MM.1S (cell line): Measurements from ENCODE around the gene PGS1.

ENCODE experiments used
- DNase-seq: peaks from one replicate; pipeline ENCODE4 v3.0.0-alpha.2; 2015
- H2AFZ ChIP-seq: fragments of 300-600 bp; sonication (generic); 2 replicates; pipeline ENCODE4 v1.6.0; 2016; ENCODE audit warnings: antibody characterized with exemption, low read length
- H3F3A ChIP-seq: fragments of 300-600 bp; sonication (generic); 2 replicates; pipeline ENCODE4 v1.6.1; 2016; ENCODE audit warnings: mild to moderate bottlenecking, antibody characterized with exemption, low read length, moderate library complexity, mixed read lengths; ENCODE audit not compliant: insufficient read depth
- H3K27ac ChIP-seq: fragments of 300-600 bp; sonication (generic); 2 replicates; pipeline ENCODE4 v1.5.1; 2016; ENCODE audit warnings: mild to moderate bottlenecking, low read length
- H3K27me3 ChIP-seq: fragments of 300-600 bp; sonication (generic); replicated peaks from 2 replicates; pipeline ENCODE4 v1.6.0; 2016; ENCODE audit warnings: low read length; ENCODE audit not compliant: insufficient read depth
- H3K36me3 ChIP-seq: fragments of 300-600 bp; sonication (generic); replicated peaks from 2 replicates; pipeline ENCODE4 v1.6.1; 2016; ENCODE audit warnings: mild to moderate bottlenecking, low read length, mixed read lengths; ENCODE audit not compliant: insufficient read depth
- H3K4me1 ChIP-seq: fragments of 300-600 bp; sonication (generic); 2 replicates; pipeline ENCODE4 v1.6.1; 2016; ENCODE audit warnings: low read length, mixed read lengths
- H3K4me2 ChIP-seq: fragments of 300-600 bp; sonication (generic); 2 replicates; pipeline ENCODE4 v1.6.0; 2016; ENCODE audit warnings: low read depth, low read length
- H3K4me3 ChIP-seq: fragments of 300-600 bp; sonication (generic); 2 replicates; pipeline ENCODE4 v1.5.1; 2016; ENCODE audit warnings: low read length, mixed read lengths
- H3K79me2 ChIP-seq: fragments of 300-600 bp; sonication (generic); 2 replicates; pipeline ENCODE4 v1.6.1; 2016; ENCODE audit warnings: mixed run types, low read length, mixed read lengths
- H3K9ac ChIP-seq: fragments of 300-600 bp; sonication (generic); 2 replicates; pipeline ENCODE4 v1.6.1; 2016; ENCODE audit warnings: low read length, mixed read lengths
- H3K9me2 ChIP-seq: fragments of 300-600 bp; sonication (generic); replicated peaks from 2 replicates; pipeline ENCODE4 v1.6.1; 2016; ENCODE audit warnings: mild to moderate bottlenecking, low read length, mixed read lengths; ENCODE audit not compliant: insufficient read depth
- H3K9me3 ChIP-seq: fragments of 300-600 bp; sonication (generic); replicated peaks from 2 replicates; pipeline ENCODE4 v1.6.1; 2016; ENCODE audit warnings: mild to moderate bottlenecking, low read length, mixed read lengths; ENCODE audit not compliant: insufficient read depth
- H4K20me1 ChIP-seq: fragments of 300-600 bp; sonication (generic); 2 replicates; pipeline ENCODE4 v1.6.1; 2016; ENCODE audit warnings: mild to moderate bottlenecking, low read length, moderate library complexity, mixed read lengths; ENCODE audit not compliant: insufficient read depth
- EZH2 ChIP-seq: fragments of 300-600 bp; sonication (generic); optimal IDR thresholded peaks from 2 replicates; pipeline ENCODE3; 2017; ENCODE audit warnings: low read depth, mild to moderate bottlenecking, antibody characterized with exemption, low read length, mixed read lengths
- EZH2phosphoT487 ChIP-seq: fragments of 300-600 bp; sonication (generic); IDR thresholded peaks from 2 replicates; pipeline ENCODE4 v1.6.1; 2018; ENCODE audit warnings: antibody characterized with exemption, low read length
- TF ChIP-seq, protein P1 (sequence below): fragments of 300-600 bp; sonication (generic); IDR thresholded peaks from 2 replicates; pipeline ENCODE4 v1.5.1; 2016; ENCODE audit warnings: antibody characterized with exemption, low read length, mixed read lengths

PGS1 gene

DNA sequence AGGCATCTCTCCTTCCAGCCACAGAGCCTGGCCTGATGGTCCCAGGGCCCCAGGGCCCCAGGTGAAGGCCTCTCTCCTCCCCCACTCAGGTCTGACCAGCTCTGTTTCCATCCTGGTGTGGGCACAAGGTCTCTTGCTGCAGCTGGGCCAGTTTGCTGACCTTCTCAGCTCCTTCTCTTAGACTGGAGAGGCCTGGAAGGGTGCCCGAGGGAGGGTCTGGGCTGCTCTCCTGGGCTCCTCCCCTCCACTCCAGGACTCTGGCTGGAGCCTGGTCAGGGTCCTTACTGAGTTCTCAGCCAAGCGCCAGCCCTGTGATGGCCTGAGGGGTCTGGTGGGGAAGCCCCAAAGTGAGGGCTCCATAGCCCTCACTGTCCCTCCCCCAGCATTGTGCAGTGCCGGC, 31.0 kb upstream of the PGS1 start:
- H3K4me1 ChIP-seq, result peaks cover 46% of the 10 kb centered on the region

GRCh38 chr17:78348055-78348770, 30.2 kb upstream of the PGS1 start:
- H3K27ac ChIP-seq, result no peak overlapping the region
- no peaks in the 10 kb centered on the region for H4K20me1 ChIP-seq
- H2AFZ ChIP-seq, result no peak overlapping the region
- H3K27me3 ChIP-seq, result peaks cover 21% of the 10 kb centered on the region
- H3F3A ChIP-seq, result peaks cover 8% of the 10 kb centered on the region; the same call in 1 of the 2 replicates
- H3K79me2 ChIP-seq, result no peaks in the 10 kb centered on the region
- no peaks in the 10 kb centered on the region for H3K36me3 ChIP-seq
- no peak for DNase-seq
- H3K4me1 ChIP-seq, result peaks cover 43% of the 10 kb centered on the region
- H3K9ac ChIP-seq, result no peak overlapping the region
- no peak for TF ChIP-seq EZH2phosphoT487
- TF ChIP-seq, protein P1, sequence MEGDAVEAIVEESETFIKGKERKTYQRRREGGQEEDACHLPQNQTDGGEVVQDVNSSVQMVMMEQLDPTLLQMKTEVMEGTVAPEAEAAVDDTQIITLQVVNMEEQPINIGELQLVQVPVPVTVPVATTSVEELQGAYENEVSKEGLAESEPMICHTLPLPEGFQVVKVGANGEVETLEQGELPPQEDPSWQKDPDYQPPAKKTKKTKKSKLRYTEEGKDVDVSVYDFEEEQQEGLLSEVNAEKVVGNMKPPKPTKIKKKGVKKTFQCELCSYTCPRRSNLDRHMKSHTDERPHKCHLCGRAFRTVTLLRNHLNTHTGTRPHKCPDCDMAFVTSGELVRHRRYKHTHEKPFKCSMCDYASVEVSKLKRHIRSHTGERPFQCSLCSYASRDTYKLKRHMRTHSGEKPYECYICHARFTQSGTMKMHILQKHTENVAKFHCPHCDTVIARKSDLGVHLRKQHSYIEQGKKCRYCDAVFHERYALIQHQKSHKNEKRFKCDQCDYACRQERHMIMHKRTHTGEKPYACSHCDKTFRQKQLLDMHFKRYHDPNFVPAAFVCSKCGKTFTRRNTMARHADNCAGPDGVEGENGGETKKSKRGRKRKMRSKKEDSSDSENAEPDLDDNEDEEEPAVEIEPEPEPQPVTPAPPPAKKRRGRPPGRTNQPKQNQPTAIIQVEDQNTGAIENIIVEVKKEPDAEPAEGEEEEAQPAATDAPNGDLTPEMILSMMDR, result no peak
- TF ChIP-seq EZH2, result no peak
- no peaks in the 10 kb centered on the region for H3K9me3 ChIP-seq
- H3K4me3 ChIP-seq, result no peak overlapping the region
- H3K4me2 ChIP-seq, result no peak overlapping the region
- no peaks in the 10 kb centered on the region for H3K9me2 ChIP-seq

More for the DNA sequence above, 31.0 kb upstream of the PGS1 start:
- Histone ChIP-seq H3K4me3 (no peak overlapping the region), H3K9me2 (no peaks in the 10 kb centered on the region), H2AFZ (no peak overlapping the region), H3K9me3 (no peaks in the 10 kb centered on the region), H3K9ac (no peak overlapping the region), H3K27ac (no peak overlapping the region), H3K4me2 (no peak overlapping the region), H3F3A (peaks cover 7% of the 10 kb centered on the region; the same call in 1 of the 2 replicates), H3K36me3 (no peaks in the 10 kb centered on the region), H3K79me2 (no peaks in the 10 kb centered on the region), H3K27me3 (peaks cover 20% of the 10 kb centered on the region), H4K20me1 (no peaks in the 10 kb centered on the region)
- no peak for TF ChIP-seq EZH2
- TF ChIP-seq, protein P1, result no peak
- TF ChIP-seq EZH2phosphoT487, result no peak
- no peak for DNase-seq

GRCh38 chr17:78349891-78350642, 28.4 kb upstream of the PGS1 start:
- H3K9ac ChIP-seq, result no peak overlapping the region
- no peaks in the 10 kb centered on the region for H3K9me2 ChIP-seq
- H4K20me1 ChIP-seq, result no peaks in the 10 kb centered on the region
- H3K79me2 ChIP-seq, result no peaks in the 10 kb centered on the region
- no peak overlapping the region for H2AFZ ChIP-seq
- no peak for DNase-seq
- H3K27me3 ChIP-seq, result peaks cover 22% of the 10 kb centered on the region
- H3K4me3 ChIP-seq, result no peak overlapping the region
- no peak overlapping the region; the same call in 1 of the 2 replicates for H3K4me2 ChIP-seq
- H3K4me1 ChIP-seq, result peaks cover 39% of the 10 kb centered on the region
- H3K9me3 ChIP-seq, result no peaks in the 10 kb centered on the region
- TF ChIP-seq EZH2phosphoT487, result no peak
- TF ChIP-seq, protein P1, result no peak; the same call in 1 of the 2 replicates
- no peak for TF ChIP-seq EZH2
- H3K36me3 ChIP-seq, result no peaks in the 10 kb centered on the region
- peaks cover 15% of the 10 kb centered on the region; the same call in 1 of the 2 replicates for H3F3A ChIP-seq
- no peak overlapping the region for H3K27ac ChIP-seq
